ENCODE measurements around the gene SLC4A8.

SLC4A8 gene

GRCh38 chr12:51395283-51396230 is 29.1 kb upstream of the SLC4A8 start:
- DNase-seq, result no peak

- DNase-seq, result no peak
These were observed 27.0 kb upstream of the SLC4A8 start for GRCh38 chr12:51397670-51398069.

- no peak for DNase-seq
These were observed 24.7 kb upstream of the SLC4A8 start for GRCh38 chr12:51399891-51400290.

- DNase-seq, result no peak
These were observed 23.6 kb upstream of the SLC4A8 start for GRCh38 chr12:51401020-51401419.

- no peak for DNase-seq
These were observed 23.1 kb upstream of the SLC4A8 start for GRCh38 chr12:51401486-51401885.

- DNase-seq, result no peak
These were observed 22.7 kb upstream of the SLC4A8 start for GRCh38 chr12:51401900-51402299.

GRCh38 chr12:51403159-51403558 is 21.5 kb upstream of the SLC4A8 start:
- no peak for DNase-seq

GRCh38 chr12:51403681-51404136 is 20.9 kb upstream of the SLC4A8 start:
- DNase-seq, result no peak

- DNase-seq, result no peak
These were observed 20.0 kb upstream of the SLC4A8 start for GRCh38 chr12:51404627-51405026.

- no peak for DNase-seq
These were observed 18.8 kb upstream of the SLC4A8 start for GRCh38 chr12:51405801-51406207.

GRCh38 chr12:51406290-51406689 is 18.3 kb upstream of the SLC4A8 start:
- no peak for DNase-seq

GRCh38 chr12:51406859-51407258 is 17.8 kb upstream of the SLC4A8 start:
- DNase-seq, result no peak

- DNase-seq, result no peak
These were observed 17.0 kb upstream of the SLC4A8 start for GRCh38 chr12:51407604-51408003.

GRCh38 chr12:51409846-51410245 is 14.8 kb upstream of the SLC4A8 start:
- no peak for DNase-seq

- no peak for DNase-seq
These were observed 11.5 kb upstream of the SLC4A8 start for GRCh38 chr12:51413149-51413548.

GRCh38 chr12:51413791-51414190 is 10.8 kb upstream of the SLC4A8 start:
- no peak for DNase-seq

- DNase-seq, result no peak
These were observed 8.7 kb upstream of the SLC4A8 start for GRCh38 chr12:51415931-51416330.

- DNase-seq, result no peak
These were observed 6.8 kb upstream of the SLC4A8 start for GRCh38 chr12:51417826-51418225.

- DNase-seq, result no peak
These were observed 5.0 kb upstream of the SLC4A8 start for GRCh38 chr12:51419425-51420193.

GRCh38 chr12:51421266-51421884 is 3.3 kb upstream of the SLC4A8 start:
- no peak for DNase-seq

- no peak for DNase-seq
These were observed 453 bp upstream of the SLC4A8 start for GRCh38 chr12:51424094-51424661.

- no peak for DNase-seq
These were observed 3.6 kb downstream of the SLC4A8 start for GRCh38 chr12:51428256-51428655.

- DNase-seq, result no peak
These were observed 5.1 kb downstream of the SLC4A8 start for GRCh38 chr12:51429700-51430099.

Measured in T-helper 9 cell (primary cell).